Fibroblast of lung (primary cell): ENCODE data around the gene PDE4B. TPM values are rescaled to one million over a fixed set of nuclear protein-coding genes. Genes with fewer than 3 reads are reported as not detected.
A peak's percentile ranks its signal among the peaks of the same experiment; 100 is the strongest.

Source experiments
- DNase-seq, 2 donors: peaks; one replicate each; pipeline versions ENCODE4 v3.0.0 to v3.0.0-alpha.2; 2010; ENCODE audit warnings: low read depth in 2 of 2
- H2AFZ ChIP-seq: 2 replicates; pipeline ENCODE4 v1.5.1; 2012; ENCODE audit warnings: low read length, control low read depth, inconsistent platforms
- H3K27ac ChIP-seq: 2 replicates; pipeline ENCODE4 v1.5.1; 2011; ENCODE audit warnings: low read length, control low read depth; ENCODE audit not compliant: insufficient read depth
- H3K27me3 ChIP-seq: 2 replicates; pipeline ENCODE4 v1.5.1; 2011; ENCODE audit warnings: mild to moderate bottlenecking, low read length; ENCODE audit not compliant: control insufficient read depth, insufficient read depth
- H3K36me3 ChIP-seq: 2 replicates; pipeline ENCODE4 v1.5.1; 2011; ENCODE audit warnings: low read length; ENCODE audit not compliant: control insufficient read depth, insufficient read depth
- H3K4me1 ChIP-seq: 2 replicates; pipeline ENCODE4 v1.5.1; 2011; ENCODE audit warnings: low read length; ENCODE audit not compliant: control insufficient read depth, insufficient read depth; ENCODE audit errors: extremely low read depth
- H3K4me2 ChIP-seq: 2 replicates; pipeline ENCODE4 v1.5.1; 2011; ENCODE audit warnings: low read length, control low read depth; ENCODE audit not compliant: insufficient read depth; ENCODE audit errors: extremely low read depth
- H3K4me3 ChIP-seq, 4 experiments: fragments of 200-600 bp in 1 of 4; sonication (generic) in 1 of 4; replicated peaks in 1 of 4; 2 replicates each; pipeline ENCODE4 v1.5.1; 2011 to 2016; ENCODE audit warnings: low read length in 4 of 4, low read depth in 3 of 4, mild to moderate bottlenecking in 3 of 4, control low read depth in 2 of 4, inconsistent platforms in 1 of 4, mixed read lengths in 1 of 4; ENCODE audit not compliant: insufficient read depth in 1 of 4; ENCODE audit errors: control extremely low read depth in 1 of 4
- H3K79me2 ChIP-seq: 2 replicates; pipeline ENCODE4 v1.5.1; 2012; ENCODE audit warnings: mild to moderate bottlenecking, low read length, inconsistent platforms; ENCODE audit not compliant: control insufficient read depth, insufficient read depth
- H3K9ac ChIP-seq: 2 replicates; pipeline ENCODE4 v1.5.1; 2011; ENCODE audit warnings: mild to moderate bottlenecking, low read length, control low read depth; ENCODE audit not compliant: insufficient read depth
- H3K9me3 ChIP-seq: 2 replicates; pipeline ENCODE4 v1.5.1; 2012; ENCODE audit warnings: low read depth, low read length; ENCODE audit not compliant: control insufficient read depth, insufficient read depth
- H4K20me1 ChIP-seq: 2 replicates; pipeline ENCODE4 v1.5.1; 2011; ENCODE audit warnings: low read length; ENCODE audit not compliant: control insufficient read depth, insufficient read depth; ENCODE audit errors: extremely low read depth
- CTCF ChIP-seq, 2 donors: IDR thresholded peaks in 1 of 2; conservative IDR thresholded peaks in 1 of 2; 1 replicate in 1 of 2; 2 replicates in 1 of 2; pipeline ENCODE4 v1.5.1; 2011 to 2012; ENCODE audit warnings: low read length in 2 of 2, control low read depth in 1 of 2, inconsistent platforms in 1 of 2, low read depth in 1 of 2, mild to moderate bottlenecking in 1 of 2
- EZH2 ChIP-seq: IDR thresholded peaks from 2 replicates; pipeline ENCODE4 v1.5.1; 2012; ENCODE audit warnings: low read length, control low read depth, mild to moderate bottlenecking; ENCODE audit errors: missing control alignments
- polyA plus RNA-seq, 2 donors: library from polyadenylated mRNA; depleted of rRNA in 1 of 2; stranded (reverse) in 1 of 2; unstranded in 1 of 2; fragments of >200 nt; gene quantifications; 2 replicates each; pipeline ENCODE4 v1.2.1, GENCODE V29; 2011 to 2012; ENCODE audit warnings: missing spikeins in 1 of 2
- total RNA-seq: library from RNA; depleted of rRNA; stranded (reverse); fragments of >200 nt; gene quantifications from 2 replicates; pipeline ENCODE4 v1.2.1, GENCODE V29; 2014

Gene PDE4B
- total and polyA plus RNA-seq, 2 donors (not counting 1 experiment from before 2014, with no cell fraction given), result 3.7 to 19.8 TPM

- H3K27ac ChIP-seq, result no peak overlapping the region
- peak in 1 of 2 donors; percentile 74 for DNase-seq
- no peak overlapping the region for H3K4me2 ChIP-seq
- no peaks in the 10 kb centered on the region for H3K79me2 ChIP-seq
- no peaks in the 10 kb centered on the region for H3K4me1 ChIP-seq
- no peak overlapping the region for H2AFZ ChIP-seq
- H3K9me3 ChIP-seq, result no peaks in the 10 kb centered on the region
- H4K20me1 ChIP-seq, result no peaks in the 10 kb centered on the region
- no peak for TF ChIP-seq EZH2
- TF ChIP-seq CTCF (conservative IDR thresholded peaks at IDR 0.05 in 1 of 2, IDR thresholded peaks at IDR 0.05 in 1 of 2; ENCODE audit: low read depth in 1 of 2, low read length in 2 of 2), result no peak
- no peak overlapping the region for H3K9ac ChIP-seq
- no peaks in the 10 kb centered on the region for H3K27me3 ChIP-seq
- no peak overlapping the region for H3K4me3 ChIP-seq
- H3K36me3 ChIP-seq, result no peaks in the 10 kb centered on the region
Measured at GRCh38 chr1:65844821-65845534, 52.3 kb downstream of the PDE4B start.

GRCh38 chr1:65845535-65846060 is 52.9 kb downstream of the PDE4B start:
- Histone ChIP-seq H3K4me1 (no peaks in the 10 kb centered on the region), H3K4me2 (no peak overlapping the region), H3K79me2 (no peaks in the 10 kb centered on the region), H3K9ac (no peak overlapping the region), H2AFZ (no peak overlapping the region), H3K27me3 (no peaks in the 10 kb centered on the region), H3K4me3 (no peak overlapping the region), H3K27ac (no peak overlapping the region), H3K36me3 (no peaks in the 10 kb centered on the region), H4K20me1 (no peaks in the 10 kb centered on the region), H3K9me3 (no peaks in the 10 kb centered on the region)
- no peak for TF ChIP-seq CTCF (conservative IDR thresholded peaks at IDR 0.05 in 1 of 2, IDR thresholded peaks at IDR 0.05 in 1 of 2; ENCODE audit: low read depth in 1 of 2, low read length in 2 of 2)
- TF ChIP-seq EZH2, result no peak
- DNase-seq, result no peak

GRCh38 chr1:65846866-65847265 is 54.2 kb downstream of the PDE4B start:
- no peaks in the 10 kb centered on the region for H3K9me3 ChIP-seq

More at GRCh38 chr1:65846866-65847265, 54.2 kb downstream of the PDE4B start:
- H3K9ac ChIP-seq, result no peak overlapping the region
- no peak overlapping the region for H3K4me2 ChIP-seq
- H4K20me1 ChIP-seq, result no peaks in the 10 kb centered on the region
- no peaks in the 10 kb centered on the region for H3K4me1 ChIP-seq
- H3K27ac ChIP-seq, result no peak overlapping the region
- peak in 1 of 2 donors; percentile 47 for DNase-seq
- TF ChIP-seq CTCF (conservative IDR thresholded peaks at IDR 0.05 in 1 of 2, IDR thresholded peaks at IDR 0.05 in 1 of 2; ENCODE audit: low read depth in 1 of 2, low read length in 2 of 2), result no peak
- TF ChIP-seq EZH2, result no peak
- no peaks in the 10 kb centered on the region for H3K36me3 ChIP-seq
- no peaks in the 10 kb centered on the region for H3K79me2 ChIP-seq
- H3K27me3 ChIP-seq, result no peaks in the 10 kb centered on the region
- H2AFZ ChIP-seq, result no peak overlapping the region
- no peak overlapping the region for H3K4me3 ChIP-seq
